Type B pancreatic cell (in vitro differentiated cells): ENCODE measurements around the gene RAB34. TPM values are rescaled to one million over a fixed set of nuclear protein-coding genes. Genes with fewer than 3 reads are reported as not detected.
"Not testable (repeated sequence)": the region's sequence is repeated elsewhere in the genome, so short reads cannot be mapped to it uniquely, and the experiment has no call there.

Experiments
- DNase-seq: peaks from one replicate; pipeline ENCODE4 v3.0.0; 2021; ENCODE audit warnings: mixed read lengths; ENCODE audit not compliant: unreplicated experiment; ENCODE audit errors: extremely low spot score
- H3K27ac Mint-ChIP-seq: 2 replicates; pipeline ENCODE4 v1.8.0; 2021; ENCODE audit warnings: mild to moderate bottlenecking, mixed read lengths
- H3K27me3 Mint-ChIP-seq: 2 replicates; pipeline ENCODE4 v1.8.0; 2021; ENCODE audit warnings: mixed read lengths
- H3K36me3 Mint-ChIP-seq: 2 replicates; pipeline ENCODE4 v1.8.0; 2021; ENCODE audit warnings: mixed read lengths
- H3K4me1 Mint-ChIP-seq: one replicate; pipeline ENCODE4 v1.8.0; 2021; ENCODE audit warnings: mixed read lengths; ENCODE audit not compliant: unreplicated experiment
- H3K4me3 Mint-ChIP-seq: 2 replicates; pipeline ENCODE4 v1.8.0; 2021; ENCODE audit warnings: mild to moderate bottlenecking, mixed read lengths
- H3K9me3 Mint-ChIP-seq: 2 replicates; pipeline ENCODE4 v1.8.0; 2021; ENCODE audit warnings: mixed read lengths
- total RNA-seq: library from RNA; stranded (reverse); gene quantifications from 2 replicates; pipeline ENCODE4 v1.2.1, GENCODE V29; 2021; ENCODE audit warnings: low replicate concordance
- TF ChIP-seq, protein P1 (sequence below): fragments of 200-600 bp; sonication (generic); conservative IDR thresholded peaks from 2 replicates; pipeline ENCODE4 v1.5.0; 2021; ENCODE audit warnings: antibody characterized with exemption, mild to moderate bottlenecking

RAB34 gene
- total RNA-seq, 1 donor from 2014 or later = 133 TPM

- Mint-ChIP-seq H3K9me3 (no peaks in the 10 kb centered on the region), H3K27ac (peak overlapping the region; percentile 94), H3K4me3 (peak overlapping the region; percentile 34), H3K36me3 (peaks cover 10% of the 10 kb centered on the region), H3K4me1 (peaks cover 6% of the 10 kb centered on the region), H3K27me3 (no peaks in the 10 kb centered on the region)
- DNase-seq = no peak
- TF ChIP-seq, protein P1, sequence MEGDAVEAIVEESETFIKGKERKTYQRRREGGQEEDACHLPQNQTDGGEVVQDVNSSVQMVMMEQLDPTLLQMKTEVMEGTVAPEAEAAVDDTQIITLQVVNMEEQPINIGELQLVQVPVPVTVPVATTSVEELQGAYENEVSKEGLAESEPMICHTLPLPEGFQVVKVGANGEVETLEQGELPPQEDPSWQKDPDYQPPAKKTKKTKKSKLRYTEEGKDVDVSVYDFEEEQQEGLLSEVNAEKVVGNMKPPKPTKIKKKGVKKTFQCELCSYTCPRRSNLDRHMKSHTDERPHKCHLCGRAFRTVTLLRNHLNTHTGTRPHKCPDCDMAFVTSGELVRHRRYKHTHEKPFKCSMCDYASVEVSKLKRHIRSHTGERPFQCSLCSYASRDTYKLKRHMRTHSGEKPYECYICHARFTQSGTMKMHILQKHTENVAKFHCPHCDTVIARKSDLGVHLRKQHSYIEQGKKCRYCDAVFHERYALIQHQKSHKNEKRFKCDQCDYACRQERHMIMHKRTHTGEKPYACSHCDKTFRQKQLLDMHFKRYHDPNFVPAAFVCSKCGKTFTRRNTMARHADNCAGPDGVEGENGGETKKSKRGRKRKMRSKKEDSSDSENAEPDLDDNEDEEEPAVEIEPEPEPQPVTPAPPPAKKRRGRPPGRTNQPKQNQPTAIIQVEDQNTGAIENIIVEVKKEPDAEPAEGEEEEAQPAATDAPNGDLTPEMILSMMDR = no peak
Measured at GRCh38 chr17:28738680-28739384, 21.2 kb upstream of the RAB34 start.

DNA sequence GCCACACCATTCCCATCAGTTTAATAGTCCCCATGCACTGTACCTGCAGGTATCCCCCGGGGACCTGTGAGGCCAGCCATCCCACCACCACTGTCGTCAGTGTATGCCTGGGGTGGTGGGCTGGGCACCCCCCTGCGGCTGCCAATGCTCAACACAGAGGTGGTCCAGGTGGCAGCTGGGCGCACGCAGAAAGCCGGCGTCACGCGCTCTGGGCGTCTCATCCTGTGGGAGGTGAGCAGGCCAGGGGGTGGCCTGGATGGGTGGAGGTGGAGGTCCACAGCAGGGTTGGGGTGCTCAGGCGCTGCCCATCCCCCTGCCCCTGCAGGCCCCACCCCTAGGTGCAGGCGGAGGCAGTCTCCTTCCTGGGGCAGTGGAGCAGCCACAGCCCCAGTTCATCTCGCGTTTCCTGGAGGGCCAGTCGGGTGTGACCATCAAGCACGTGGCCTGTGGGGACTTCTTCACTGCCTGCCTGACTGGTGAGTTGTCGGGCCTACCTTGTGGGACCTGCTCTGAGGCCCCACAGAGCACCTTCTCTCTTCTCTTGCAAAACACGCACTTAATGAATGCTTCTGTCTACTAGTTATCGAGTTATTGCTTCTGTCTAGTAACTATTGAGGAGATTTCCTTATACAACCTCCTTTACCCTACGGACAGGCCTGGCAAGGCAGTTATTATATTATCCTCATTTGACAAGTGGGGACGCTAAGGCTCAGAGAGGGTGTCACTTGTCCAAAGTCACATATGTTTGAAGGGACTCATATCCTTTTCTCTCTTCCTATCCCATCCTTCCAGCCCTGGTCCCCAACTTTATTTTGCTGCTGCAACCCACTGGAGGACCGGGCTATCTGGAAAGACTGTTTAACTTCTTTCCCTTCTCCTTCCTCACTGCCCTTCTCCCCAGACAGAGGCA, 20.4 kb upstream of the RAB34 start:
- Mint-ChIP-seq H3K36me3 (peaks cover 10% of the 10 kb centered on the region), H3K4me1 (peaks cover 6% of the 10 kb centered on the region), H3K9me3 (no peaks in the 10 kb centered on the region), H3K4me3 (peak overlapping the region; percentile 34), H3K27ac (peak overlapping the region; percentile 94), H3K27me3 (no peaks in the 10 kb centered on the region)
- DNase-seq = no peak
- TF ChIP-seq, protein P1 = no peak

- Mint-ChIP-seq H3K36me3 (peaks cover 10% of the 10 kb centered on the region), H3K27ac (no peak overlapping the region), H3K4me1 (peaks cover 6% of the 10 kb centered on the region), H3K4me3 (no peak overlapping the region), H3K9me3 (no peaks in the 10 kb centered on the region), H3K27me3 (no peaks in the 10 kb centered on the region)
- DNase-seq = no peak
- TF ChIP-seq, protein P1 = no peak
Measured at GRCh38 chr17:28737316-28737715, 19.6 kb upstream of the RAB34 start.

- H3K36me3 Mint-ChIP-seq, DNase-seq, H3K27ac Mint-ChIP-seq, H3K9me3 Mint-ChIP-seq, H3K4me1 Mint-ChIP-seq, H3K27me3 Mint-ChIP-seq, H3K4me3 Mint-ChIP-seq: not testable (repeated sequence)
Measured at GRCh38 chr17:28735913-28736769, 18.5 kb upstream of the RAB34 start.

- Mint-ChIP-seq H3K27me3 (no peaks in the 10 kb centered on the region), H3K27ac (no peak overlapping the region), H3K36me3 (peaks cover 10% of the 10 kb centered on the region)
Measured at GRCh38 chr17:28735242-28735722, 17.6 kb upstream of the RAB34 start.

More at GRCh38 chr17:28735242-28735722, 17.6 kb upstream of the RAB34 start:
- peaks cover 6% of the 10 kb centered on the region for H3K4me1 Mint-ChIP-seq
- H3K4me3 Mint-ChIP-seq = no peak overlapping the region
- DNase-seq = no peak
- TF ChIP-seq, protein P1 = no peak
- no peaks in the 10 kb centered on the region for H3K9me3 Mint-ChIP-seq
